Fibroblast of skin of right quadriceps (primary cell): ENCODE measurements around the gene RNF40.
A peak's percentile ranks its signal among the peaks of the same experiment; 100 is the strongest.

Experiments
- DNase-seq: peaks from one replicate; pipeline ENCODE4 v3.0.0-alpha.2; 2013

Gene RNF40

DNA sequence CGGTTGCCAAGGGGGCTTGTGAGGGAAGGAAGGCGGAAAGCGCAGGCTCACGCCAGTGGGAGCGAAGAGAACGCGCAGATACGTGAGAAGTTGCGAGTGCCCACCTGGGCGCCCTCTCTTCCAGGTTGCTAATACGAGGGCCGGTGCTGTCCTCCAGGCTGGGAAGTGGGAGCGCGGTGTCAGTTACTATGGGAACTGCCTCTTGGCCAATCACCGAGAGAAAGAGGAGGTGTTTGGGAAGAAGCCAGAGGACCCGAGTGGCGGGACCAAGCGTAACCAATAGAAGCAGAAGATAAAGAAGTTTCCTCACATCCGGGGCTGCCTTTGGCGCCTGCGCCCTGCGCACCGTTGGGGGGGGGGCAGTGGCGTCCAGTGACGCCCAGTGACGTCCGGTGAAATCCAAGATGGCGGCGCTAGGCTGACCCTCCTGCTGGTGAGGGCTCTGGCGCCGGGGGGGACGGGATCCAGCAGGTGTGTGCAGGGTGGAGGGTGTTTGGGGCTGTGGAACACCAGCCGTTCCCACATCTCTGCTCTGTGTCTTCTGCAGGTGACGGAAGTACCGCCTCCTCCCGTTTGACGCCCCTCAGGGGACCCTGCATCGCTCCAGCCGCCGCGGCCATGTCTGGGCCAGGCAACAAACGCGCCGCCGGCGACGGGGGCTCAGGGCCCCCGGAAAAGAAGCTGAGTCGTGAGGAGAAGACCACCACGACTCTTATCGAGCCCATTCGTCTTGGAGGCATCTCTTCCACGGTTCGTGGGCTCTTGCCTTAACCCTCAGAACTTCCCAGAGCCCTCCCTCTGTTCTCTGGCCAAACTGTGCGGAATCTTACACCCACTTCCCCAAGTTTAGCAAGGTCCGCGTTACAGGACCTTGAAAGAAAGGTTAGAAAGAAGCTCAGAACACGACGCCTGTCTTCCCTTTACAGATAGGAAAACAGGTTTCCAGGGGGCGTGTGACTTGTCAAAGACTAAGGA is at the start of gene RNF40, which contains the start of gene CFAP119:
Gene RNF40 (plus strand): TSS at position 395 of the 975 bp plus-strand sequence. CDS start 224 bp downstream, at position 619.
Gene CFAP119 (minus strand): TSS at position 135 of the 975 bp plus-strand sequence. CDS start 314 bp downstream, outside the sequence.
- DNase-seq: peak; percentile 97

GRCh38 chr16:30715750-30716445 is 46.2 kb upstream of the RNF40 start:
- DNase-seq: peak; percentile 46

DNA sequence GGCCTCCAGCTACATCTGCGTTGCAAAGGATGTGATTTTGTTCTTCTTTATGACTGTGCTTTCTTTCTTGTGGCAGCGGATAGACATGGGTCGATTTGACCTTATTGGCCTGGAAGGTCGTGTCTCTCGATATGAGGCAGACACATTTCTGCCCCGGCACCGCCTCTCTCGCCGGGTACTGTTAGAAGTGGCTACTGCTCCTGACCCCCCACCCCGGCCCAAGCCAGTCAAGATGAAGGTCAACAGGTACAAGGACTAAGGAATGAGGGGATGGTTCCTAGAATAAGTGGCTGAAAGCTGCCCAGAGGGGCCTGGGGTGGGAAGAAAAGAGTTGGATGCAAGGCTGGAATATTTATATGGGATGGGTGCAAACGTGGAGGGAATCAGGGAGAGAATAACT is 42.0 kb upstream of the RNF40 start:
- no peak for DNase-seq

- no peak for DNase-seq
Measured at GRCh38 chr16:30720694-30721093, 41.4 kb upstream of the RNF40 start.

- DNase-seq: no peak
Measured at GRCh38 chr16:30721167-30721566, 41.0 kb upstream of the RNF40 start.

- DNase-seq: peak; percentile 58
Measured at GRCh38 chr16:30721606-30722005, 40.5 kb upstream of the RNF40 start.

- DNase-seq: no peak
Measured at GRCh38 chr16:30722443-30722842, 39.7 kb upstream of the RNF40 start.

DNA sequence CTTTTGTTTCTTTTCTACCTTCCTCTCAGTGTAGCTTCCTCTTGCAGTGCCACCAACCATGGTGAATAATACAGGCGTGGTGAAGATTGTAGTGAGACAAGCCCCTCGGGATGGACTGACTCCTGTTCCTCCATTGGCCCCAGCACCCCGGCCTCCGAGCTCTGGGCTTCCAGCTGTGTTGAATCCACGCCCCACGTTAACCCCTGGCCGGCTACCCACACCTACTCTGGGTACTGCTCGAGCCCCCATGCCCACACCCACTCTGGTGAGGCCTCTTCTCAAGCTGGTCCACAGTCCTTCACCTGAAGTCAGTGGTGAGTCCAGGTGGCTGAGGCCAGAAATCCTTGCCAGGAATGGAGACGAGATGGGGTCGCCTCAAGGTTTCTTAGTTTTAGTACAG is 39.2 kb upstream of the RNF40 start:
- DNase-seq: no peak

DNA sequence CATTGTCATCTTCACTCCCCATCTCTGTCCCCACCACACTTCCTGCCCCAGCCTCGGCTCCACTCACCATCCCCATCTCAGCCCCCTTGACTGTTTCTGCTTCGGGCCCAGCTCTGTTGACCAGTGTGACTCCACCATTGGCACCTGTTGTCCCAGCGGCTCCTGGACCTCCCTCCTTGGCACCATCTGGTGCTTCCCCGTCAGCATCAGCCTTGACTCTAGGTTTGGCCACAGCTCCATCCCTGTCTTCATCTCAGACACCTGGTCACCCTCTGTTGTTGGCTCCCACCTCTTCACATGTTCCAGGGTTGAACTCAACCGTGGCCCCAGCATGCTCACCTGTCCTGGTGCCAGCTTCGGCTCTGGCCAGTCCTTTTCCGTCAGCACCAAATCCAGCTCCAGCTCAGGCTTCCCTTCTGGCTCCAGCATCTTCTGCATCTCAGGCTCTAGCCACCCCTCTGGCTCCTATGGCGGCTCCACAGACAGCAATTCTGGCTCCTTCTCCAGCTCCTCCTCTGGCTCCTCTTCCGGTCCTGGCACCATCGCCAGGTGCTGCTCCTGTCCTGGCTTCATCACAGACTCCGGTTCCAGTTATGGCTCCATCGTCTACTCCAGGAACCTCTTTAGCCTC is 38.3 kb upstream of the RNF40 start:
- DNase-seq: no peak

- DNase-seq: no peak
Measured at GRCh38 chr16:30724641-30725417, 37.3 kb upstream of the RNF40 start.

DNA sequence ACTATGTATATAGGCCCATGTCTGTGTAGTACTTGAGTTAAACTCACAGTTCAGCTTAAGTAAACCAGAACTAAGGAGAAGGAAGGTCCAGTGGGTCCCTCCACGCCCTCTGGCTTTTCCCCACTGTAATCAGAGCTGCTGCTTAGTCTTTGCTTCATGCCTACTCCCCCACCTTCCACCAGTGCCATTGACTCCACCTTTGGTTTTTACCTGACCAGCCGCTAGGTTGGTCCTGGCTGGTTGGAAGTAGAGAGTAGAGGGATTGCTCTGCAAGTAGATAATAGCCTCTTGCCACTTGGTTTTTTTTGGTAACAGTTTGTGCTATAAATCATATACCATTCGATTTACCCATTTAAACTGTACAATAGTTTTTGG is 36.7 kb upstream of the RNF40 start:
- DNase-seq: no peak

DNA sequence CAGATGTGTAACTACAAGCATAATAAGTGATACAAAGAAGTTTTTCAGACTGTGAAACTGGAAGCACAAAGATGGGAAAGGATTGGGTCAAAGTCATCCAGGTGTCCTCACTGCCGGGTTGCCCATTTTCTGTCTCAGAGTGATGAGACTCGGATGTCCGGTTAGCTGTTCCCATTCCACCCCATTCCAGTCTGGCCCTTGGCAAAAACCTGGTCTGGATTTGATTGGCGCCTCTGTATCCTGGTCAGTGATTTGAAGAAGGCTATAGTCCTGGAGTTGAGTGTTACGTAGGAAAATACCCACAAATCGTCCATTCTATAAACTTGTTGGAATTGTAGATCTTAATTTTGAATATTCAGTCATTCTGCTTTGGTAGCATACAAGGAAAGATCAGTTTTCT is 33.8 kb upstream of the RNF40 start:
- DNase-seq: no peak

- no peak for DNase-seq
Measured at GRCh38 chr16:30728899-30729672, 33.0 kb upstream of the RNF40 start.

DNA sequence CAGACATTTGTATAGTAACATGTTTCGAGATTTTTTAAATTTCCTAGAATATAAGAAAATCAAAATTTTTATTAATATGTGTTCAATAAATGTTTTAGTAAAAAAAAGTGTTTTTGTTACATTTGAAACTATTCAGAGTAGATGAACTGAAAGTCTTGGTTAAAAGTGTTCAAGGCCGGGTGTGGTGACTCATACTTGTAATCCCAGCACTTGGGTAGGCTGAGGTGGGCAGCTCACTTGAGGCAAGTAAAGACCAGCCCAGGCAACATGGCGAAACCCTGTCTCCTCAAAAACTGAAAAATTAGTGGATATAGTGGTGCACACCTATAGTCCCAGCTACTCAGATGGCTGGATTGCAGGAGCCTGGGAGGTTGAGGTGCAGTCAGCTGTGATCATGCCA is 30.7 kb upstream of the RNF40 start:
- no peak for DNase-seq

DNA sequence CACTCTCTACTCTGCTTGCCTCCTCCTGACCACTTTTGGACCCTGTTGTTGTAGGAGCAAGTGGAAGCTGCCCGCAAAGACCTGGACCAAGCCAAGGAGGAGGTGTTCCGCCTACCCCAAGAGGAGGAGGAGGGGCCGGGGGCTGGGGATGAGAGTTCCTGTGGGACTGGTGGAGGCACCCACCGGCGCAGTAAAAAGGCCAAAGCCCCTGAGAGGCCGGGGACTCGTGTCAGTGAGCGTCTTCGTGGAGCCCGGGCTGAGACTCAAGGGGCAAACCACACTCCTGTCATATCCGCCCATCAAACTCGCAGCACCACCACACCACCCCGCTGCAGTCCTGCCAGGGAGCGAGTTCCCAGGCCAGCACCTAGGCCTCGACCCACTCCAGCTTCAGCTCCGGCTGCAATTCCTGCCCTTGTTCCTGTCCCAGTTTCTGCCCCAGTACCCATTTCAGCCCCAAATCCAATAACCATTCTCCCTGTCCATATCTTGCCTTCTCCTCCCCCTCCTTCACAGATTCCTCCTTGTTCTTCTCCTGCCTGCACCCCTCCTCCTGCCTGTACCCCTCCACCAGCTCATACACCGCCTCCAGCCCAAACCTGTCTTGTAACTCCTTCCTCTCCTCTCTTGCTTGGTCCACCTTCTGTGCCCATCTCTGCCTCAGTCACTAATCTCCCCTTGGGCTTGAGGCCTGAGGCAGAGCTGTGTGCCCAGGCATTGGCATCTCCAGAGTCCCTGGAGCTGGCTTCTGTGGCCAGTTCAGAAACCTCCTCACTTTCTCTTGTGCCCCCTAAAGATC is 24.9 kb upstream of the RNF40 start:
- no peak for DNase-seq

DNA sequence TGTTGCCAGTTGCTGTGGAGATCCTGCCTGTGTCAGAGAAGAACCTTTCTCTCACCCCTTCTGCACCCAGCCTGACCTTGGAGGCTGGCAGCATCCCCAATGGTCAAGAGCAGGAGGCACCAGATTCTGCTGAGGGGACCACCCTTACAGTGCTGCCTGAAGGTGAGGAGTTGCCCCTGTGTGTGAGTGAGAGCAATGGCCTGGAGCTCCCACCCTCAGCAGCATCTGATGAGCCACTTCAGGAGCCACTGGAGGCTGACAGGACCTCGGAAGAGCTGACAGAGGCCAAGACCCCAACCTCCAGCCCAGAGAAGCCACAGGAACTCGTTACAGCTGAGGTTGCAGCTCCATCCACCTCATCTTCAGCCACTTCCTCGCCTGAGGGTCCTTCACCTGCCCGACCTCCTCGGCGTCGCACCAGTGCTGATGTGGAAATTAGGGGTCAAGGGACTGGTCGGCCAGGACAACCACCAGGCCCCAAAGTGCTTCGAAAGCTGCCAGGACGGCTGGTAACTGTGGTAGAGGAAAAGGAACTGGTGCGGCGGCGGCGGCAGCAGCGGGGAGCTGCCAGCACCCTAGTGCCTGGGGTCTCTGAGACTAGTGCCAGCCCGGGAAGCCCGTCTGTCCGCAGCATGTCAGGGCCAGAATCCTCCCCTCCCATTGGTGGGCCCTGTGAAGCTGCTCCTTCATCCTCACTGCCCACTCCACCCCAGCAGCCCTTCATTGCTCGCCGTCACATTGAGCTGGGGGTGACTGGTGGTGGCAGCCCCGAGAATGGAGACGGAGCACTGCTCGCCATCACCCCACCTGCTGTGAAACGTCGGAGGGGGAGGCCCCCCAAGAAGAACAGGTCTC is 24.1 kb upstream of the RNF40 start:
- DNase-seq: no peak

DNA sequence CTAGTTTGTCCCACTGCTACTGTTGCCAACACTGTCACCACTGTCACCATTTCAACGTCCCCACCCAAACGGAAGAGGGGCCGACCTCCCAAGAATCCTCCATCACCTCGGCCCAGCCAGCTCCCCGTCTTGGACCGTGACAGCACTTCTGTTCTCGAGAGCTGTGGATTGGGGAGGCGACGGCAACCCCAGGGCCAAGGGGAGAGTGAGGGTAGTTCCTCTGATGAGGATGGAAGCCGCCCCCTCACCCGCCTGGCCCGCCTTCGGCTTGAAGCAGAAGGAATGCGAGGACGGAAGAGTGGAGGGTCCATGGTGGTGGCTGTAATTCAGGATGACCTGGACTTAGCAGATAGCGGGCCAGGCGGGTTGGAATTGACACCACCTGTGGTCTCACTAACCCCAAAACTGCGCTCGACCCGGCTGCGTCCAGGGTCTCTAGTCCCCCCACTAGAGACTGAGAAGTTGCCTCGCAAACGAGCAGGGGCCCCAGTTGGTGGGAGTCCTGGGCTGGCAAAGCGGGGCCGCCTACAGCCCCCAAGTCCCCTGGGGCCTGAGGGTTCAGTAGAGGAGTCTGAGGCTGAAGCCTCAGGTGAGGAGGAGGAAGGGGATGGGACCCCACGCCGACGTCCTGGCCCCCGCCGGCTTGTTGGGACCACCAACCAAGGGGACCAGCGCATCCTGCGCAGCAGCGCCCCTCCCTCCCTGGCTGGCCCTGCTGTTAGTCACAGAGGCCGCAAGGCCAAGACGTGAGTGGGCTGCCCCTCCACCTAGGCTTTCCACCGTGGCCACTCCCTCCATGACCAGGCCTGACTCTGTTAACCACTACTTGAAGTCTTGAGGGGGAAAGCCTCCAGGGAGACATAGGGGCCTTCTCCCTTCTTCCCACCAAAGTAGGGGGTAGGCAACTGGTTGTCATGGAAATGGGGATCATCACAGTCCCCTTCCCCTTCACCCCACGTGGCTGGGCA is 22.9 kb upstream of the RNF40 start:
- no peak for DNase-seq

- peak; percentile 35 for DNase-seq
Measured at GRCh38 chr16:30740364-30741251, 21.5 kb upstream of the RNF40 start.
